Measurements from ENCODE around the gene GPR160. TPM values are rescaled to one million over a fixed set of nuclear protein-coding genes. Genes with fewer than 3 reads are reported as not detected.

GPR160 gene
- total and polyA plus RNA-seq, 7 donors: 0.42 to 1.2 (median 0.81) TPM

- ATAC-seq (no peak), DNase-seq (no peak)
- Histone ChIP-seq H3K4me3 (no peak overlapping the region), H3K27ac (no peak overlapping the region), H3K4me1 (no peaks in the 10 kb centered on the region), H3K27me3 (ENCODE audit: insufficient read depth in 3 of 3, low read length in 2 of 3) (no peaks in the 10 kb centered on the region), H3K9me3 (no peaks in the 10 kb centered on the region), H3K36me3 (ENCODE audit: insufficient read depth in 1 of 2, low read depth in 1 of 2) (peaks cover 5 to 99% of the 10 kb centered on the region in 2 donors)
- TF ChIP-seq, protein P1, sequence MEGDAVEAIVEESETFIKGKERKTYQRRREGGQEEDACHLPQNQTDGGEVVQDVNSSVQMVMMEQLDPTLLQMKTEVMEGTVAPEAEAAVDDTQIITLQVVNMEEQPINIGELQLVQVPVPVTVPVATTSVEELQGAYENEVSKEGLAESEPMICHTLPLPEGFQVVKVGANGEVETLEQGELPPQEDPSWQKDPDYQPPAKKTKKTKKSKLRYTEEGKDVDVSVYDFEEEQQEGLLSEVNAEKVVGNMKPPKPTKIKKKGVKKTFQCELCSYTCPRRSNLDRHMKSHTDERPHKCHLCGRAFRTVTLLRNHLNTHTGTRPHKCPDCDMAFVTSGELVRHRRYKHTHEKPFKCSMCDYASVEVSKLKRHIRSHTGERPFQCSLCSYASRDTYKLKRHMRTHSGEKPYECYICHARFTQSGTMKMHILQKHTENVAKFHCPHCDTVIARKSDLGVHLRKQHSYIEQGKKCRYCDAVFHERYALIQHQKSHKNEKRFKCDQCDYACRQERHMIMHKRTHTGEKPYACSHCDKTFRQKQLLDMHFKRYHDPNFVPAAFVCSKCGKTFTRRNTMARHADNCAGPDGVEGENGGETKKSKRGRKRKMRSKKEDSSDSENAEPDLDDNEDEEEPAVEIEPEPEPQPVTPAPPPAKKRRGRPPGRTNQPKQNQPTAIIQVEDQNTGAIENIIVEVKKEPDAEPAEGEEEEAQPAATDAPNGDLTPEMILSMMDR (IDR thresholded peaks at IDR 0.05): no peak
- intact Hi-C loops (cut with DNase I): loop anchor here (5.0 kb wide), 2 partner anchors 119 to 309 kb away; no protein-coding TSS in a partner anchor
- WGBS, 3 donors: 76 to 90% (median 83%) methylated on average over 3 of the region's 3 CpGs
These were observed 58.5 kb downstream of the GPR160 start for GRCh38 chr3:170096342-170096741.

GRCh38 chr3:170098753-170099152 is 61.0 kb downstream of the GPR160 start:
- TF ChIP-seq, protein P1 (IDR thresholded peaks at IDR 0.05): no peak
- intact Hi-C loops (cut with DNase I): loop anchor here (5.0 kb wide), 2 partner anchors 121 to 311 kb away; no protein-coding TSS in a partner anchor
- H3K36me3 ChIP-seq (ENCODE audit: insufficient read depth in 1 of 2, low read depth in 1 of 2): peaks cover 9 to 100% of the 10 kb centered on the region in 2 donors
- WGBS, 3 donors: 92 to 93% (median 92%) methylated on average over 1 of the region's 1 CpG
- H3K4me1 ChIP-seq: no peaks in the 10 kb centered on the region
- H3K4me3 ChIP-seq: no peak overlapping the region
- no peak overlapping the region for H3K27ac ChIP-seq
- no peaks in the 10 kb centered on the region for H3K9me3 ChIP-seq
- DNase-seq (no peak), ATAC-seq (no peak)
- H3K27me3 ChIP-seq (ENCODE audit: insufficient read depth in 3 of 3, low read length in 2 of 3): no peaks in the 10 kb centered on the region

GRCh38 chr3:170100944-170101343 is 63.1 kb downstream of the GPR160 start:
- Histone ChIP-seq H3K36me3 (ENCODE audit: insufficient read depth in 1 of 2, low read depth in 1 of 2) (peaks cover 6 to 100% of the 10 kb centered on the region in 2 donors), H3K4me1 (no peaks in the 10 kb centered on the region), H3K9me3 (no peaks in the 10 kb centered on the region), H3K4me3 (no peak overlapping the region), H3K27ac (no peak overlapping the region), H3K27me3 (ENCODE audit: insufficient read depth in 3 of 3, low read length in 2 of 3) (no peaks in the 10 kb centered on the region)
- intact Hi-C loops (cut with DNase I): loop anchor here in 1 of 2 donors (10.0 kb wide), 2 partner anchors 74 to 306 kb away; no protein-coding TSS in a partner anchor
- TF ChIP-seq, protein P1 (IDR thresholded peaks at IDR 0.05): no peak
- DNase-seq (no peak), ATAC-seq (no peak)
- 93 to 100% (median 97%) methylated on average over 1 of the region's 1 CpG for WGBS, 3 donors

DNA sequence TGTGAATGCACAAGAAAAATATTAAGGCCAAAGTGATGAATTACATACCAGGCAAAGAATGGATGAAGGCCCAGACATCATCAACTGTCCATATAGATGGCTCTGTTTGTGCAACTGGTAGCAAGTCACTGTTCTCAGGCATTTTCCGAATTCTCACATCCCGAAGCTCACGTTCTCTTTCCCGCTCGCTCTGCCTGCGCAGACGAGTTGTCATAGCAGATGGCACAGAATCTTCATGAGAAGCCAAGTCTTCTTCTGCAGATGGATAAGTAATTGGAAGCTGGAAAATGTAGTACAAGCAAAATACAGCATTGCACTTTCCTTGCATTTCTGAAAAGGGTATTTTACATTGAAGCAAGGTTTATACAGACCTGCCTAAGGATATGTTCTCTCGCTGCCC is 64.6 kb downstream of the GPR160 start:
- 94 to 96% (median 96%) methylated on average over 8 of the region's 8 CpGs for WGBS, 3 donors
- ATAC-seq: no peak
- no peak overlapping the region for H3K27ac ChIP-seq
- H3K9me3 ChIP-seq: no peaks in the 10 kb centered on the region
- DNase-seq: no peak
- intact Hi-C loops (cut with DNase I): loop anchor here in 1 of 2 donors (10.0 kb wide), 2 partner anchors 72 to 308 kb away; no protein-coding TSS in a partner anchor
- H3K36me3 ChIP-seq (ENCODE audit: insufficient read depth in 1 of 2, low read depth in 1 of 2): peaks cover 3 to 100% of the 10 kb centered on the region in 2 donors
- H3K4me3 ChIP-seq: no peak overlapping the region
- no peaks in the 10 kb centered on the region for H3K4me1 ChIP-seq
- TF ChIP-seq, protein P1 (IDR thresholded peaks at IDR 0.05): no peak
- H3K27me3 ChIP-seq (ENCODE audit: insufficient read depth in 3 of 3, low read length in 2 of 3): no peaks in the 10 kb centered on the region

DNA sequence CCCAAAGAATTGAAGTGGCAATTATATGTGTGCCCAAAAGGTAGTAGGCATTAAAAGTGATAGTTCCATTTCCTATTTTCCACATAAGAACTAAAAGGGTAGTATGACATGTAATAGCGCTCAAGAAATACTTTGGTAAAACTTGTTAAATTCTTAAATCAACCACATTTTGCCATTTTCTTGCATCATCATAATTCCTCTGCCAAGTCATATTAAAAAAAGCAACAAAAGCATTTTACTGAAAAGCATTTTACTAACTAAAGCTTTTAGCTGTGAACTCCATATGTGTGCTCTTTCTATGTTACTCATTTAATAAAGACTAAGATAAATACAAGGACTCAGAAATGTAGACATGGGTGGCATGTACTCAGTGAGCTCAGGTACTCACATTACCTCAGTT is 70.1 kb downstream of the GPR160 start:
- Histone ChIP-seq H3K27ac (no peak overlapping the region), H3K36me3 (ENCODE audit: insufficient read depth in 1 of 2, low read depth in 1 of 2) (peaks cover 0 to 88% of the 10 kb centered on the region in 2 donors), H3K4me1 (no peaks in the 10 kb centered on the region), H3K27me3 (ENCODE audit: insufficient read depth in 3 of 3, low read length in 2 of 3) (no peaks in the 10 kb centered on the region), H3K9me3 (no peaks in the 10 kb centered on the region), H3K4me3 (no peak overlapping the region)
- intact Hi-C loops (cut with DNase I): loop anchor here in 1 of 2 donors (10.0 kb wide), 2 partner anchors 67 to 313 kb away; no protein-coding TSS in a partner anchor
- no peak for ATAC-seq
- TF ChIP-seq, protein P1 (IDR thresholded peaks at IDR 0.05): no peak
- DNase-seq: no peak
- WGBS, 3 donors: 93 to 100% (median 94%) methylated on average over 1 of the region's 1 CpG
